GM19328 (cell line): ENCODE data around the gene NTNG1.

ENCODE experiments used
- ATAC-seq: cut with Tn5 transposase; IDR thresholded peaks from one replicate; pipeline ENCODE4 v1.9.1; 2021; ENCODE audit warnings: mild to moderate bottlenecking, moderate library complexity; ENCODE audit not compliant: unreplicated experiment

Gene NTNG1

DNA sequence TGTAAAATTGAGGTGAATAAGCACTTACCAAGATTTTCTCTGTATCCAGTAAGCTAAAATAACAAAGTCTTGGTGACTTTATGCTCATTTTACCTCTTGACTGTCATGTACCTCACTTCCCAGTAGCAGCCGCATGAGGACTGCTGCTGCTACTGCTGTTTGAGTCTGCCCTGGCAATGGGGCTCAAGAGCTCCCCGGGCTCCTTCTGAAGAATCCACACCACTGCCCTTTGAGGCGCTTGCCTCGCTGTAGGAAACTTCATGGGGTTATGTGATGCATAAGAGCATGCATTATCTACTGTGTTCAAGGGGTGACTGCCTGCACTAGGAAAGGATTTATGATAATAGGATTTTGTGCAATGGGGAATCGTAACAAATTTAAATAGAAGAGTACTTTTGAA is 113.5 kb downstream of the NTNG1 start:
- ATAC-seq, result no peak

- ATAC-seq, result no peak
Observed at GRCh38 chr1:107255469-107255868, 114.6 kb downstream of the NTNG1 start.

DNA sequence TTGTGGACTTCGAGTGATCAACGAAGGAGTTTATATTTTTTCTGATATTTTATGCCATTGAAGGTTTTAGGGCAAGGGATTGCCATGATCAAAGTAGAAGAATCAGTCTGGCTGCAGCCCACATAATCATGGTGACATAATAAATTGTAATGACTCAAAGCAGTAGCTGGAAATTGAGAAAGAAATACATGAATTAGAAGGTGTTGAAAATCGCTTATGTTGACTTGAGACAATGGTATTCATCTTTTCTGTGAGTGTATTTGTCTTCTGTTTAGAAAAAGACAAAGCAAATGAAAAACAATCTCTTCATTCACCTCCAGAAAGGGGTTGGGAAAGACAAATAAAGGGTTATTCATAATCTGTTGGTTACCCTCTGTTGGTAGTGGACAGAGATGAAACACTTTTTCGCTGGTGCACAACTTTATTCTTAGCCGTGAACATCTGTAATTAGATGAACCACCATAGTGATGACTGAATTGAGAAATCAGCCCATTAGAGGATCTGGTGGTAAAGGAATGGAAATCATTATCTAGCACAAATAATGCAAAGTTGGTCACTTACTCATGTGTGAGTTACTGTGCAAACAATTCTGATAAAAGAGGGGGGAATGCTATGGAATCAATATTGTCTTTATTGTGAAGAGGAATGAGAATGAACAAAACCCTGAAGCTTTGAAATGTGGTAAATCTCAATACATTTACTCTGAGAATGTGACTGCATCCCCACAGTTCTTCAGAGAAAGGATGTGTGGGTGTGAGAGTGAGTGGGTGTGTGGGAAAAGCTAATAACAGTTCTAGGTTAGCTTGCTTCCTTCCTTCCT is 121.8 kb downstream of the NTNG1 start:
- no peak for ATAC-seq

DNA sequence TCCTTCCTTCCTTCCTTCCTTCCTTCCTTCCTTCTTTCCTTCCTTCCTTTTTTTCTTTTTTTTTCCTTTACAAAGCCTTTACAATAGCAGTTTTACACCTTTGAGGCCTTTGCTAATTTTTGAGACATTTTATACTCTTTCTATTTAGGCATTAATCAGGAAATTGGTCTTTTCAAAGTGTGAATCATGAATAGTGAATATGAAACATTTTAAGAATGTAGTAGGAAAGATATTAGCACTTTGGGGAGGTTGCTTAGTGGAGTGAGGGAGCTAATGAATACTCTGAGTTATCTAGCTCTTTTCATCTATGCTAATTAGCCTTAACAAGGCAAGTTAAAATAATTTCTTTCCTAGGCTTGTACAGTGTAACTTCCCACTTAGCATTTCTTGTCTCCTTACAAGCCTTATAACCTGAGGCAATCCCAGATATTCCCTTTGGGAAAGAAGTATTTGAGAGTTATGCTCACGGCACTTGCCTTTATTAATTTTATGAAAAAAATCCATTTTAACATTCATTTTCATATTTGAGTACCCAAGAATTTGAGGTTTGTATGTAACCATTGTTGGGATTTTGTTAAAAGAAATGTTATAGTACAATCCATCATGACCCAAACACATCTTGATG is 122.6 kb downstream of the NTNG1 start:
- no peak for ATAC-seq

DNA sequence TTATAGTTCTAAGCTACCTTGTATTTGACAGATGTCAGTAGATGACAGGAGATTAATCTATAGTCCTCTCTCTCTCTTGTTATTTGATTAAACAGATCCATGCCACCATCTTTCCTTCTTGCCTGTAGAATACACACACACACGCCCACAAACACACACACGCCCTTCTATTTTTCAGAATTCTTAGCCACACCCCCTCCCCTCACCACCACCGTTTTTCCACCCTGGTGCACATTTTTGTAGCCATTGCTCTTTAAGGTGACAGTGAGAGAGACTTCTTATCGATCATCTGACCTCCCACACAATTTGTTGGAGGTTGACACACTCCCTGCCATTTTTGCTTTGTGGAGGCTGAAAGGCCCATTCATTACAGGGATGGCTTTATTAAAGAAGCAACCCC is 123.2 kb downstream of the NTNG1 start:
- no peak for ATAC-seq

DNA sequence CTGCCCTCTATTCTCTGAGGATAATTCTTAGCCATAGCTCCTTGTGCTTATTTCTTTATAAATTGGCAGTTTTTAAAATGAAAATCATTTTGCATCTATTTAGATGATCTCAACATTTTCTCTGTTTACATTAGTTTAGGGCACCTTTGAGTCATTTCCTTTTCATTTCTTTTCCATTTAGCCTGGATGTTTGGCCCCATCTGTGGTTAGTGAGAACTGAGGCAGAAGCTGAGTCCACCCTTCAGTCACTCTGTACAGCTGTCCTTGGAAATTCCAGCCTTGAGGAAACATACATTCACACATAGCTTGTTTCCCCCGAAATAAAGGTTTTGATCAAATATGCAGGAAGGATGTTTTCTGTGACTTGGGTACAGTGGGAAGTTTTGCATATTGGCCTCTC is 123.7 kb downstream of the NTNG1 start:
- ATAC-seq, result no peak

DNA sequence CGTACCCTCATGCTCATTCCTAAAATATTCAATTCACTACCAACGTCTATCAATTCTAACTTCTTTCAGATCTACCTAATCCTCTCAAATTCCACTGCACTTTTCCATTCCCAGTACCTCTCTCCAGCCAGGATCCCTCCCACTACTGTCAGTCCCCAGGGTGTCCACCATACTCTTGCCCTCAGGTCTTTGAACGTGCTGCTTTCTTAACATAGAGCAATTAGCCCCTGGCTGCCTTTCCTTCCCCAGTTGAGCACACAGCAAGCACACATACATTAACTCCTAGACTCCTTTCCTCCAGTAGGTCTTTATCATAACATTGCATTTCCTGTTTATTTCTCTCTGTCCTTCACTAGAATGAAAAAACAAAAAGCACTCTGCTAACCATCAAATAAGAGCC is 126.7 kb downstream of the NTNG1 start:
- no peak for ATAC-seq

- ATAC-seq, result no peak
Observed at GRCh38 chr1:107272321-107272720, 131.5 kb downstream of the NTNG1 start.

DNA sequence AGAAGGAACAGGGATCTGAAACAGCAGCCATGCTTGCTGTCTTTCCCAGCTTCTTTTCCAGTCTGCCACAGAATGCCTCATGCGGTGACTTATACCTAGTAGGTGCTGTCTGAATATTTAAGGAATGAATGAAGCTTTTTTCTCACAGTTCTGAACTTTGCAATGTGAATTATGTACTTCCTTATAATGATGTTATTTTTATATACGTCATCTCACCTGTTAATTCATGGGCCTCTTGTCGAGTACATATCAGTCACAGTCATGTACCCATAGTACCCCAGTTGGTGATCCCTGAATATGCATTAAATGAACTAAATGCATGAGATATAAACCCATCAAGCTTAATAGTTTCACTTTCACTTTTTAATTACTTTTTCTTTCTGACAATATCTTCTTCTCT is 132.7 kb downstream of the NTNG1 start:
- no peak for ATAC-seq

DNA sequence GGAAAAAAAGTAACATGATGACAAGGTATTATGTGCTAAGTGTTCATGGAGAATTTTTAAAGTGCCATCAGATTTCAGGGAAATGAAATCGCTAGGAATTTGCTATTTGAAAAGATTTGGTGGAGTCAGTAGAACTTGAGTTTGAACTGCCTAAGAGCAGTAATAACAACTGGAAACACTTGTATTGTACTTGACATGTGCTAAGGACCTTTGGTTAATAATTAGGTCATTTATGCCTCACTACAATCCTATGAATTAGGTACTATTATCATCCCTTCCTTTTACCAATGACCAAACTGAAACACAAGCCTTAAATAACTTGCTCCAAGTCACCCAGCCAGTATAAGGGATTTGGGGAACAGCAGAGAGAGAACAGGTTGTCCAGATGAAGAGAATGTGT is 133.4 kb downstream of the NTNG1 start:
- ATAC-seq, result no peak

DNA sequence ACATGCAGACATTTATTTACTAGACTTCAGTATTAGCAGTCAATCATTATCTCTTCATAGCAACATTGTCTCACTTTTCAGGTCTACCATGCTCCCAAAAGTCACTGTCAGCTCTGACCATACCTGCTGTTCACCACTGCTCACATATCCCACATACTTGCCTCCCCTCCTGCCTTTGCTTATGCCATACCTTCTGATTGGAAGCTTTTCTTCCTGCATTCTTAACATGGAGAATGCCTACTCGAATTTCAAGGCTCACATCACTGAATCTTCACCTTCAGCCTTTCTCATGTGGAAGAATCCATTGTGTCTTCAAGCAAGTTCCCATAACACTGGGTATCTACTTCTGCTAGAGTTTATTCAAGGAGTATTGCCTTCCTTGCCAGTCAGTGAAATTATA is 135.4 kb downstream of the NTNG1 start:
- no peak for ATAC-seq

DNA sequence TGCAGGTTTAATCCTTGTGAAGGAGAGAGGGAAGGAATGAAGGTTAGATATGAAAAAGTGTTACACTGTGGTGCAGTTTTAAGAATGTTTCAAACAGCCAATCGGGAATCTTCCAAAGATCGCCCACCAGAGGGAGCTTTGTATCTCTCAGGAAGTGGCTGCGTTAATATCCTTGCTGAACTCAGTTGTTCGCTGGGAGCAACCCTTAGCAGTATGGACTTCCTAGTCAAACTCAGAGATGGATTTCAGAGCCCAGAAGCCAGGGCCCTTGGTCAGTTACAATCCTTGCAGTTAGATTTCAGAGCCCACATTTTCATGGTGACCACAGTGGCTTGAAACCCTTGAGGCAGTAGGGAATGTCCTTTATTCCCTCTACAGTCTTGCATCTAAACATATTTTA is 136.2 kb downstream of the NTNG1 start:
- no peak for ATAC-seq

GRCh38 chr1:107286125-107286524 is 145.3 kb downstream of the NTNG1 start:
- ATAC-seq, result no peak

- ATAC-seq, result no peak
Observed at GRCh38 chr1:107291987-107292386, 151.1 kb downstream of the NTNG1 start.

DNA sequence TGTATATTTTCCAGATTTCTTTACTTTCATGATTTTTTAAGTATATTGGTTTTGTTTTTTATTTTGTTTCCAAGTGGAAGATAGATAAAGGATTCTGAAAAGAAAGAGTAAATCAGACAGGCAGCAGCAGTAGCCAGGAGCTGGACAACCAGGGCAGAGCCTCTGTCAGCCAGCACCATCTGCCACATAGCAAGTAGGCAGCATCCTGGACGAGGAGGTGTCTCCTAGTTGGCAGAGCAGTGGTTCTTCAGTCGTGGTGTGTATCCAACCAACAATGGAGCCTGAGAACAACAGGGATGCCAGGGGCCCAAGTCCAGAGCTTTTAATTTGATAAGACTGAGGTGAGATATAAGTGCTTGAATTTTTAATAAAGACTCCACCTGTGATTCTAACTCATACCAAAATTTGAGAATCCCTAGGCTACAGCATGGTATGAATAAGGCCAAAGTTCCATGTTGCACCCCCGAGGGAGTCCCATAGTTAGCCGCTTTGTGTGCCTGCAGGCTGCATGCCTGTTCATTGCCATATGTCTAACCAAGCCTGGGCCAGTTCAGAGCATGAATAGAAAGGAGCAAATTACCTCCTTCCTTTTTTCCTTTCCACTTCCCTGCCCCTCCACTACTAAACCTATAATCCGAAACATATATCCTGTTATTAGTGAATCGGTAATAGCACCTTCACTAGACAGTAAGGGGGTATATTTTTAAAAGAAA is 153.2 kb downstream of the NTNG1 start:
- no peak for ATAC-seq

DNA sequence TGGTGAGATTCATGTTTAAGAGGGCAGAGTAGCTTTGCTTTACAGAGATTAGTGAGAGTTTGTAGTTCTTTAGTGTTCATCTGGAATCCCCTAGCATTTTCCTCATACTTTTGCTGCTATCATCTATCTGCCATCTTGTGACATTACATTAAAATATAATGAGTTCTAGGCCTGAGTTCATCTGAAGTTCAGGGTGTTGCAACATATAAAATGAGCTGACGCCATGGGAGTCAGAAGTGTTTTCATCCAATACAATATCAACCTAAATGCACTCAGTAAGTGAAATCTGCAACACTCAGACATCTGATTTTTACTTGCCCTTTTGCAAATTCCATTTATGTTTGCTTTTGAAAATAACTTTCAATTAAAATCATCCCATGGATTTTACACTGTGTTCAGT is 153.8 kb downstream of the NTNG1 start:
- no peak for ATAC-seq

GRCh38 chr1:107297681-107298080 is 156.8 kb downstream of the NTNG1 start:
- ATAC-seq, result no peak

- ATAC-seq, result no peak
Observed at GRCh38 chr1:107298526-107298925, 157.7 kb downstream of the NTNG1 start.

DNA sequence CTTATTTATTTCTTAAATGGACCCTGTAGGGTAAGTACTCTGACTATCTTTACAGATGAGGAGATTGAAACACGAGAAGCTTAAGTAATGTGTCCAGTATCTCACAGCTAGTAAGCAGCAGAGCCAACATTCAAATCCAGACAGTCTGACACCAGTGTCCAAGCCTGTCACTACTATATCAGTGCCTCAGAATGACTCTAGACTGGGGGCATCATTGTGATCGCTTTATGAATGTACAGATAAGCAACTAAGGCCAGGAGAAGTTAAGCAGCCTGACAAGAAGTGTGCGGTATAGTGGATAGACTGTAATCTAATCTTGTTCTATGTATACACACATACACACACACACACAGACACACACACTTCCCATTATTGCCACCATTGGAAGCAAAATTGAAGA is 158.7 kb downstream of the NTNG1 start:
- ATAC-seq, result no peak

DNA sequence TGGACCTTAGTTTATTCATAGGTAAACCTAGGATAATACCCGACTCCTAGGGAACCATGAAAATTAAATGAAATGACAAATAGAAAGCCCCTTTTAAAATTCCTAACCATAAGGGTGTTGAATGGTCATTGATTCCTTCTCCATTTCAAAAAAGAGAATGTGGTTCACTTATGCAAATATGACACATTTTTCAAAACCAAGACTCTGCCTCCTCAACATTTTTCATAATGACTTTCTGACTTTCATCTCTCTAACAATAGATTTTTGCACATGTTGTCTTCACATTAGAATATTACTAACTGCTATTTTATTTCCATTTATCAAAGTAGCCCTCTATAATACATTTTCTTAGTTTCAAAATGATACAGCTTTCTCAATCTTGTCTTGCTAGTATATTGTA is 169.1 kb downstream of the NTNG1 start:
- ATAC-seq, result no peak

- ATAC-seq, result no peak
Observed at GRCh38 chr1:107315652-107316051, 174.8 kb downstream of the NTNG1 start.

DNA sequence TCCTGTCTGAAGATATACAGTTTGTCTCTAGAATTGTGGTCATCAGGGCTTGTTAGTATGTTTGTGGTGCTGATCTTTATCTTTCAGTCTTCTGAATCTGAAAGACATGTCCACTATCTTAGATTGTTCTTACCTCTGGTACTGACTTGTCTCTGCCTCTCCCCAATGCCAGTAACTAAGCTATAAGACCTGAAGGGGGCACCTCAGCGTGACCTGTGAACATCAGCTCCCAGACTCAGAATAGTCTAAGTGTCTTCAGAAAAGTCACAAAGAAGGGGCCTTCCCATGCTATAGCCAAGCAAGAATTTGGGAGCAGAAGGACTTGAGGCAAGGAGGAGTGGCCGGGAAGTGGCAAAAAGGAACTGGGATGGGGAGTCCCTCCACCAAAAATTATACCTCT is 178.1 kb downstream of the NTNG1 start:
- ATAC-seq, result no peak
